SKM-1 treated with dmso at 0.1 percent for 144 hours (cell line): Measurements from ENCODE around the gene MAL.
"Not testable (repeated sequence)": the region's sequence is repeated elsewhere in the genome, so short reads cannot be mapped to it uniquely, and the experiment has no call there.

ENCODE experiments used
- DNase-seq: peaks from one replicate; lab custom pipeline; 2025; ENCODE audit not compliant: unreplicated experiment; lab: John Stamatoyannopoulos, UW

MAL gene

DNA sequence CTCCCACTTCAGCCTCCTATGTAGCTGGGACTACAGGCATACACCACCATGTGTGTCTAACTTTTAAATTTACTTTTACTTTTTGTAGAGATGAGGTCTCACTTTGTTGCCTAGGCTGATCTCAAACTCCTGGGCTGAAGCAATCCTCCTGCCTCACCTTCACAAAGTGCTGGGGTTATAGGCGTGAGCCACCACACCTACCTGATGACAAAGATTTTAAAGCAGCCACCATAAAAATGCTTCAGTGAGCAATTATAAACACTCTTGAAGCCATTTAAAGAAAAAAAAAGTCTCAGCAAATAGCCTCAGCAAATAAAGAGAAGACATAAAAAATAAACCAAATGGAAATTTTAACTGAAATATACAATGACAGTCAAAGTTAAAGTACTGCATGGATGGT, 60.5 kb downstream of the MAL start:
- DNase-seq: no peak

- DNase-seq: no peak
These were observed 61.9 kb downstream of the MAL start for GRCh38 chr2:95087379-95087778.

- DNase-seq: no peak
These were observed 66.5 kb downstream of the MAL start for GRCh38 chr2:95091885-95092555.

- DNase-seq: not testable (repeated sequence)
These were observed 72.8 kb downstream of the MAL start for GRCh38 chr2:95098273-95098672.

GRCh38 chr2:95099910-95100309, 74.4 kb downstream of the MAL start:
- DNase-seq: no peak
